Testis (tissue), 3 donors: ENCODE data around the gene LRRC74A. TPM values are rescaled to one million over a fixed set of nuclear protein-coding genes. Genes with fewer than 3 reads are reported as not detected.

Source experiments
- DNase-seq: peaks from one replicate; pipeline ENCODE4 v3.0.0-alpha.2; 2019
- H3K27ac ChIP-seq, 2 donors: fragments of 200-600 bp; sonication (generic); one replicate each; pipeline ENCODE4 v1.5.1; 2019
- H3K27me3 ChIP-seq: fragments of 200-600 bp; sonication (generic); one replicate; pipeline ENCODE4 v1.5.1; 2019
- H3K36me3 ChIP-seq: fragments of 200-600 bp; sonication (generic); one replicate; pipeline ENCODE4 v1.5.1; 2017; ENCODE audit warnings: low read depth; ENCODE audit errors: missing control alignments
- H3K4me1 ChIP-seq: fragments of 200-600 bp; sonication (generic); one replicate; pipeline ENCODE4 v1.5.1; 2019
- H3K4me3 ChIP-seq, 2 donors: fragments of 200-600 bp; sonication (generic); one replicate each; pipeline ENCODE4 v1.5.1; 2017 to 2019
- H3K9me3 ChIP-seq: fragments of 200-600 bp; sonication (generic); one replicate; pipeline ENCODE4 v1.5.1; 2017
- CTCF ChIP-seq, 3 experiments: fragments of 450-650 bp in 2 of 3; fragments of 200-600 bp in 1 of 3; sonication (generic) in 1 of 3; IDR thresholded peaks; one replicate each; pipeline ENCODE4 v1.5.1; 2016 to 2019; ENCODE audit warnings: antibody characterized with exemption in 3 of 3, mild to moderate bottlenecking in 2 of 3, moderate library complexity in 1 of 3
- POLR2A ChIP-seq: fragments of 450-650 bp; IDR thresholded peaks from one replicate; pipeline ENCODE4 v1.6.1; 2017; ENCODE audit warnings: antibody characterized with exemption, mild to moderate bottlenecking, moderate library complexity
- WGBS, 2 donors: methylation state at CpG; one replicate each; pipeline ENCODE4 v1.1.5; 2018; 5-methylcytosine and 5-hydroxymethylcytosine counted together
- intact Hi-C: fragments of 100-400 bp; cut with DNase I; formaldehyde crosslinking; loops from one replicate; pipeline ENCODE4 v1.15.1; 2023; ENCODE audit warnings: low total_unique reads
- polyA plus RNA-seq: library from polyadenylated mRNA; stranded (reverse); fragments of 350-450 nt; fragmentation: Illumina TruSeq; extraction: RNeasy Lipid Tissue Mini Kit (QIAGEN cat#74804); gene quantifications from one replicate; pipeline ENCODE4 v1.2.3, GENCODE V29; 2014; ENCODE audit warnings: low read depth, low replicate concordance; ENCODE audit not compliant: insufficient read depth
- total RNA-seq, 2 donors: library from RNA; depleted of rRNA; stranded (reverse); fragments of >200 nt; gene quantifications; one replicate each; pipeline ENCODE4 v1.2.3, GENCODE V29; 2016

The LRRC74A gene
- total and polyA plus RNA-seq, 3 donors from 2014 or later: 5.9 to 32.5 (median 28.7) TPM

DNA sequence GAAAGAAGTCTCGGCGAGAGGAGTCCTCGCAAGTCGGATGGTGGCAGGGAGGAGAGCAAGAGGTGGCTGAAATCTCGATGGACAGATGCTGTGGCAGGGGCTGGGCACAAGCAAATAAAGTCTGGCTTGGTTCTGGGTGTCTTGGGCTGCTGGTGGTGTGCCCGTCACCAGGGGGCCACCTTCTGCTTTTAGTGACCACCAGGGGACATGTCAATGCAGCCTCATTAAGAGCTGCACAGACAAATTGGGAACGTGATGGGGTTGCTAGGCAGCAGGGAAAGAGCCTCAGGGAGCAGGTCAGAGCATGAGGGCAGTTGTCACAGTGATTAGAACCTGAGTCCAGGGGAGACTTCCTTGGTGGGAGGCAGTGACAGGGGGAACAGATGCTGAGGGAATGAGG is 44.0 kb downstream of the LRRC74A start:
- H3K4me1 ChIP-seq: no peaks in the 10 kb centered on the region
- no peak for DNase-seq
- H3K27me3 ChIP-seq: no peaks in the 10 kb centered on the region
- TF ChIP-seq CTCF (IDR thresholded peaks at IDR 0.05) (no peak), POLR2A (no peak)
- 76 to 78% methylated on average over 7 of the region's 7 CpGs for WGBS, 2 donors
- no peaks in the 10 kb centered on the region for H3K9me3 ChIP-seq
- intact Hi-C loops: no loop called here
- no peak overlapping the region for H3K4me3 ChIP-seq
- H3K36me3 ChIP-seq: no peaks in the 10 kb centered on the region
- no peak overlapping the region for H3K27ac ChIP-seq

DNA sequence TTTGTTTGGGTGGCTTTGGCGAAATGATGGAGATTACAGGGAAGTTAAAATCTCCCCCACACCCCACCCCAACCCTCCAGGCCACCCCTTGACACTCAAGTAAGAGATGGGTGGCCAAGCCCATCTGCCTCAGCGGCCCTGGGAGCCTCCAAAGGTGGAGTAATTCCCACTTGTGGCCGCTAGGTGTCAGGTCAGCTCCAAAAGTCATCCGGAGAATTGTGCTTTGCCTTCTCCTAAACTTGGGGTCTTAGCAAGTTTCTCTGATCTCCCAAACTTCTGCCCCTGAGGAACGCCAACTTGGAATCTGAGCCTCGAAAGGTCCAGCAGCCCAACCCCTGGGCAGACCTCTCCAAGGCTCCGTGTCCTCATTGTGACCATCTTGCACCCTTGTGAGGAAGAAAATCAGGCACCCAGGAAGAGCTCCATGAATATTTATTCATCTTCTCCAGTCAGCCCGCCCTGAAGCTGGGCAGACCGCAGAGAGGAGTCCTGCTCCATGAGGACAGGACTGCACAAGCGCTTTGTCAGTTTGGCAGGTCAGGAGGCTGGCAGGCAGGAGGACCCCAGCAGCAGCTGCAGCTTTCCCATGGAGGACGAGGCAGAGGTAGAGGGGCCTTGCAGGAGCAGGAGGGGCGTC is 46.7 kb downstream of the LRRC74A start:
- Histone ChIP-seq H3K4me1 (no peaks in the 10 kb centered on the region), H3K27me3 (no peaks in the 10 kb centered on the region), H3K36me3 (no peaks in the 10 kb centered on the region), H3K4me3 (no peak overlapping the region), H3K27ac (no peak overlapping the region), H3K9me3 (no peaks in the 10 kb centered on the region)
- intact Hi-C loops: no loop called here
- 28 to 43% methylated on average over 12 of the region's 12 CpGs for WGBS, 2 donors
- peak; percentile 75 for DNase-seq
- TF ChIP-seq POLR2A: no peak
- TF ChIP-seq CTCF (IDR thresholded peaks at IDR 0.05): peak; percentile 65 to 93 (median 91)

DNA sequence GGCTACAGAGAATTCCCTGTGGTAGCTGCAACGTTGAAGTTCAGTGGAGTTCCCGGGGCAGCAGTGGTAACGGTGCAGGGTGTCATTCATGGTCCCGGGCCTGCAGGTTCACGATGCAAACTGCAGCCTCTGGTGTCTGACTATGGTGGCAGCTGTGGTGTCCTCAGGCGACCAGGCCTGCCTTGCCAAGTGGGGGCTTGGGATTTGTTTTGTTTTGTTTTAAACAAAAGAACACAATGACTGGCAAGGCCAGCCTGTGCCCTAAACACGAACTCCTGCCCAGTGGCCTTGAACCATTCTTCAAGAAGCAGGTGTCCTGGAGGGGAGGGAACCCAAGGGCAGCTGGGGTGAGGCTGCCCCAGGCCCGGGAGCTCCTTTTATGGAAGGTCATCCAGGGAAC is 48.5 kb downstream of the LRRC74A start:
- WGBS, 2 donors: 51 to 62% methylated on average over 7 to 8 of the region's 8 CpGs
- H3K4me3 ChIP-seq: no peak overlapping the region

GRCh38 chr14:76876076-76876475 is 49.9 kb downstream of the LRRC74A start:
- no peaks in the 10 kb centered on the region for H3K27me3 ChIP-seq
- H3K36me3 ChIP-seq: no peaks in the 10 kb centered on the region
- DNase-seq: peak; percentile 79
- no peaks in the 10 kb centered on the region for H3K9me3 ChIP-seq
- no peak overlapping the region for H3K27ac ChIP-seq
- H3K4me1 ChIP-seq: no peaks in the 10 kb centered on the region
- TF ChIP-seq CTCF (IDR thresholded peaks at IDR 0.05) (peak; percentile 84 to 85 (median 84)), POLR2A (no peak)
- H3K4me3 ChIP-seq: no peak overlapping the region
- intact Hi-C loops: loop anchor here (5.0 kb wide), 1 partner anchor 191 kb away; no protein-coding TSS in a partner anchor
- WGBS, 2 donors: 63 to 75% methylated on average over 3 of the region's 3 CpGs

More for the DNA sequence above, 48.5 kb downstream of the LRRC74A start:
- no peak for TF ChIP-seq CTCF (IDR thresholded peaks at IDR 0.05)
- TF ChIP-seq POLR2A: no peak
- H3K4me1 ChIP-seq: no peaks in the 10 kb centered on the region
- no peak for DNase-seq
- H3K27ac ChIP-seq: no peak overlapping the region
- no peaks in the 10 kb centered on the region for H3K9me3 ChIP-seq
- H3K27me3 ChIP-seq: no peaks in the 10 kb centered on the region
- intact Hi-C loops: loop anchor here (5.0 kb wide), 1 partner anchor 193 kb away; no protein-coding TSS in a partner anchor
- no peaks in the 10 kb centered on the region for H3K36me3 ChIP-seq

DNA sequence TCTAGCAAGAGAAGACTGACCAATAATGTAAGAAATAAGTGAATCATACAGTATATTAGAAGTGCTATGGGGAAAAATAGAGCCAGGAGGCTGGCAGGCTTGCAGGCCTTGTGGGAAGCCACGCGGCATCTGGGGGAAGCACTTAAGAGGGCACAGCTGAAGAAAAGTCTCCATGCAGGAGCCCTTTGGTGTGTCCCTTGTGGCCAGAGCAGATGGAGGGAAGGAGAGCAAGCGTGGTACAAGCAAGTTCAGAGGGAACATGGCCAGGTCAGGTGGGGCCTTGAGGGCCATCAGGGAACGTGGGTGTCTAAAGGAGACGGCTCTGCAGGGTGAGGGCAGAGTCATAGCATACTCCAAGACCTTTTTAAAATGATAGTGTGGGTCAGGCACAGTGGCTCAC is 51.7 kb downstream of the LRRC74A start:
- H3K27ac ChIP-seq: no peak overlapping the region
- H3K9me3 ChIP-seq: no peaks in the 10 kb centered on the region
- 73 to 93% methylated on average over 5 of the region's 5 CpGs for WGBS, 2 donors
- H3K27me3 ChIP-seq: no peaks in the 10 kb centered on the region
- TF ChIP-seq CTCF (IDR thresholded peaks at IDR 0.05): no peak
- TF ChIP-seq POLR2A: no peak
- no peak for DNase-seq
- H3K4me3 ChIP-seq: no peak overlapping the region
- H3K4me1 ChIP-seq: peaks cover 8% of the 10 kb centered on the region
- intact Hi-C loops: loop anchor here (5.0 kb wide), 1 partner anchor 189 kb away; no protein-coding TSS in a partner anchor
- H3K36me3 ChIP-seq: no peaks in the 10 kb centered on the region
